HepG2 (cell line): ENCODE data around the gene TRPC4.

Source experiments
- CEBPB ChIP-seq: IDR thresholded peaks from 2 replicates; pipeline ENCODE4 v1.6.1; 2011; ENCODE audit warnings: low read depth, low read length, improper control_type of control experiment, borderline replicate concordance
- CTCF ChIP-seq: sonication (generic); formaldehyde crosslinking; IDR thresholded peaks from 2 replicates; pipeline ENCODE4 v1.5.0; 2020; ENCODE audit warnings: mild to moderate bottlenecking, missing genetic modification reagents, moderate library complexity
- TMF1 ChIP-seq: sonication (generic); formaldehyde crosslinking; IDR thresholded peaks from 2 replicates; pipeline ENCODE4 v1.8.1; 2022; ENCODE audit warnings: low read depth, missing genetic modification reagents
- ZNF83 ChIP-seq: sonication (generic); formaldehyde crosslinking; IDR thresholded peaks from 2 replicates; pipeline ENCODE4 v1.4.0; 2020; ENCODE audit warnings: missing genetic modification reagents, mild to moderate bottlenecking, borderline replicate concordance

GRCh38 chr13:37741536-37741935 lies 128.0 kb downstream of the TRPC4 start:
- TF ChIP-seq CEBPB: no peak
- TF ChIP-seq TMF1 (CRISPR knock-in tag): no peak
- TF ChIP-seq CTCF (CRISPR knock-in tag): no peak
- no peak for TF ChIP-seq ZNF83 (CRISPR knock-in tag)
